AG04450 (cell line): ENCODE results near the gene BMPR1B. TPM values are rescaled to one million over a fixed set of nuclear protein-coding genes. Genes with fewer than 3 reads are reported as not detected.
"Not testable (repeated sequence)": the region's sequence is repeated elsewhere in the genome, so short reads cannot be mapped to it uniquely, and the experiment has no call there.

Source experiments
- CTCF ChIA-PET: fragments of 300-600, 350-600 bp; formaldehyde crosslinking; extraction: SDS; loops from one replicate; lab custom pipeline; 2022; ENCODE audit warnings: antibody characterized with exemption, inconsistent platforms; lab: Charles Lee
- POLR2A ChIA-PET: fragments of 350-600 bp; formaldehyde crosslinking; extraction: SDS; loops from one replicate; lab custom pipeline; 2021; ENCODE audit warnings: antibody characterized with exemption, inconsistent platforms; lab: Yijun Ruan, JAX
- DNase-seq: peaks from one replicate; pipeline ENCODE4 v3.0.0-alpha.2; 2011; ENCODE audit warnings: low read depth, low spot score
- H3K27ac ChIP-seq: one replicate; pipeline ENCODE4 v1.5.1; 2012; ENCODE audit warnings: low read depth, low read length, control low read depth
- H3K27me3 ChIP-seq: one replicate; pipeline ENCODE4 v1.6.0; 2012; ENCODE audit warnings: low read length; ENCODE audit not compliant: control insufficient read depth, insufficient read depth
- H3K4me3 ChIP-seq: 2 replicates; pipeline ENCODE4 v1.5.1; 2011; ENCODE audit warnings: mild to moderate bottlenecking, low read depth, low read length, control low read depth
- H3K9me3 ChIP-seq: 2 replicates; pipeline ENCODE4 v1.5.1; 2012; ENCODE audit warnings: low read length; ENCODE audit not compliant: control insufficient read depth, insufficient read depth
- polyA plus RNA-seq: library from polyadenylated mRNA; depleted of rRNA; stranded (reverse); fragments of >200 nt; gene quantifications from 2 replicates; pipeline ENCODE4 v1.2.3, GENCODE V29; 2011
- TF ChIP-seq, protein P1 (sequence below): IDR thresholded peaks from 2 replicates; pipeline ENCODE4 v1.5.1; 2011; ENCODE audit warnings: low read depth, low read length, control low read depth, inconsistent platforms

Gene BMPR1B
- polyA plus RNA-seq, 1 experiment: 0.42 TPM

DNA sequence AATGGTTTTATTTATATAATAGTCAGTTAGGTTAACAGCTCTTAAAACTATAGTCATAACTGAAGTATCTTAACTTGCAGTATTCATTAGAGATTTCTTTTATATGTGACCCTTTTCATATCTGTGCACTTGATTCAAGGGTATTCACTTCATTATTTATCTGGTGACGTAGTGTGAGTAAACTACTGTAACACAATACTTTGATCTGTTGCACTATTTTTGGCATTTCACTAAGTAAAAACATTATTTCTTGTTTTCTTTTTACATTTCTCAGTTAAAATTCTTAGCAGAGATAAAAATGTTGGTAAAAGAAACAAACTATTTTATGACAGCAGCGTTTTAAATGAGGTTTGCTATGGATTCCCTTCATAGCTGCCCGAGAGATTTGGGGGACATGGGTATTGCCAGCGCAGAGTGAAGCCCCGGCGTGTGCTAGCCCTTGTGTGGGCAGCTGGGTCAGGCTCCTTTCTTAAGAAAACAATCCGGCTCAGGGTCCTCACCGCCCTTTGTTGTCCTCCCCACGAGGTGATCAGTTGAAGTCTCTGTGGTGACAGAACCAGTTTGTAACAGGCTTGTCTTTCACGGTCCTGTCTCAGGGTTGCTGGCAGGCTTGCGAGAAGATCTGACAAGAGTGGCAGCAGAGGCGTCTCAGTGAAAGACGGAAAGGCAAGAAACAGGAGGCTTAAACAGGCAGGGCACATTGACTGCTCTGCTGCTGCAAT lies 293.4 kb downstream of the BMPR1B start:
- no peak overlapping the region for H3K4me3 ChIP-seq
- DNase-seq: no peak
- TF ChIP-seq, protein P1, sequence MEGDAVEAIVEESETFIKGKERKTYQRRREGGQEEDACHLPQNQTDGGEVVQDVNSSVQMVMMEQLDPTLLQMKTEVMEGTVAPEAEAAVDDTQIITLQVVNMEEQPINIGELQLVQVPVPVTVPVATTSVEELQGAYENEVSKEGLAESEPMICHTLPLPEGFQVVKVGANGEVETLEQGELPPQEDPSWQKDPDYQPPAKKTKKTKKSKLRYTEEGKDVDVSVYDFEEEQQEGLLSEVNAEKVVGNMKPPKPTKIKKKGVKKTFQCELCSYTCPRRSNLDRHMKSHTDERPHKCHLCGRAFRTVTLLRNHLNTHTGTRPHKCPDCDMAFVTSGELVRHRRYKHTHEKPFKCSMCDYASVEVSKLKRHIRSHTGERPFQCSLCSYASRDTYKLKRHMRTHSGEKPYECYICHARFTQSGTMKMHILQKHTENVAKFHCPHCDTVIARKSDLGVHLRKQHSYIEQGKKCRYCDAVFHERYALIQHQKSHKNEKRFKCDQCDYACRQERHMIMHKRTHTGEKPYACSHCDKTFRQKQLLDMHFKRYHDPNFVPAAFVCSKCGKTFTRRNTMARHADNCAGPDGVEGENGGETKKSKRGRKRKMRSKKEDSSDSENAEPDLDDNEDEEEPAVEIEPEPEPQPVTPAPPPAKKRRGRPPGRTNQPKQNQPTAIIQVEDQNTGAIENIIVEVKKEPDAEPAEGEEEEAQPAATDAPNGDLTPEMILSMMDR: no peak
- H3K9me3 ChIP-seq: no peaks in the 10 kb centered on the region
- no peaks in the 10 kb centered on the region for H3K27me3 ChIP-seq
- POLR2A ChIA-PET: no interaction called here
- H3K27ac ChIP-seq: no peak overlapping the region
- CTCF ChIA-PET: interaction anchor here (0.6 to 1.1 kb wide), 2 partner anchors 24 to 122 kb away, joined by 3 to 4 read pairs; no protein-coding TSS in a partner anchor

DNA sequence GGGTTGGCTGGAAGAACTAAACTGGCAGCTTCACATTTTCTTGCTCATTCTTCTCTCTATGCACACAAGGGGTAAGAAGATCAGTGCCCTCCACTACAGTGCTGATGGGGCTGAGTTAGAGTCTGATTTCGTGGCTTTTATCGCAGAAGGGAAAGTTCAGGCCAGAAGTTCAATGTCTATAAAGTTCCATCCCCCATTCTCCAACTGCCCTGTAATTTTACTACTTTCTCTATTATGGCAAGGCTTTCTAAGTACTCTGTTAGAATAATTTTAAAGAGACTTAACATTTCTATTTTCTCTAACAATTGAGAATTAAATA lies 293.9 kb downstream of the BMPR1B start:
- POLR2A ChIA-PET: no interaction called here
- CTCF ChIA-PET: no interaction called here
- Histone ChIP-seq H3K27me3 (no peaks in the 10 kb centered on the region), H3K9me3 (no peaks in the 10 kb centered on the region), H3K4me3 (no peak overlapping the region), H3K27ac (no peak overlapping the region)
- TF ChIP-seq, protein P1: no peak
- no peak for DNase-seq

DNA sequence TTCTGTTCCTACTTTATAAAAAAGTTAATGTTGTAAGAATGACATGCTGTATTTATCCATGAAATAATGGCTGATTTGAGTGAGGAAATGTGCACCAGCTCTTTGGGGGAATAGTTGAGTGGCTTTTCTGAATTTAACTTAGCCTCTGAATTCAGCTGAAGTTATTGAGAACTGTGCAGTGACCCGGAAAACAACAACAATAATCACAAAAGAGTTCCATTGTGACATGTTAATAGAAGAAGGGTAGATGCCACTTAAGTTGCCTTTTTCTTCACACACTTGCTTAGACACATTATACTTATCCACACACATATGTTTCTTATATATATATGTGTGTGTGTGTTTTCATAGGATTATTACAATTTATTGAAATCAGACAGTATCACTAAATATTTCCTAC lies 301.2 kb downstream of the BMPR1B start:
- CTCF ChIA-PET: no interaction called here
- TF ChIP-seq, protein P1: no peak
- Histone ChIP-seq H3K9me3 (no peaks in the 10 kb centered on the region), H3K27ac (no peak overlapping the region), H3K27me3 (no peaks in the 10 kb centered on the region), H3K4me3 (no peak overlapping the region)
- DNase-seq: no peak
- POLR2A ChIA-PET: no interaction called here

DNA sequence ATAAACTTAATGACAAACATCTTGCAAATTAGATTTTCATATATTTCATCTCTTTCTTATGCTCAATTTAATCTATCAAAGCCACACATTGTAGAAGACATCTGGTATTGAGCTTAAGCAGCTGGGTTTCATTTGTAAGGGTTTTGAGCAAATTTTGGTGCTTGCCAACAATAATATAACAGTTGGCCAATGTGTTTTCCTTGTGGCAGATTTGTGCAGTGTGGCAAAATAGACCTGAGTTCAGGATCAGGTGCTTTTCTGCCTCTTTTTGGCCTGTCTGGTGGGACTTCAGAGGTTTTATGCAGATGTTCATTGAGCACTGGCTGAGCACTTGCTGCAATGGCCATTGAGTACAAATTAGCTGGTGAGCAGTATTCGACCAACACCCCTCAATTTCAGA lies 301.9 kb downstream of the BMPR1B start:
- H3K27ac ChIP-seq: no peak overlapping the region
- TF ChIP-seq, protein P1: no peak
- H3K27me3 ChIP-seq: no peaks in the 10 kb centered on the region
- POLR2A ChIA-PET: no interaction called here
- H3K9me3 ChIP-seq: no peaks in the 10 kb centered on the region
- CTCF ChIA-PET: no interaction called here
- no peak for DNase-seq
- no peak overlapping the region for H3K4me3 ChIP-seq

DNA sequence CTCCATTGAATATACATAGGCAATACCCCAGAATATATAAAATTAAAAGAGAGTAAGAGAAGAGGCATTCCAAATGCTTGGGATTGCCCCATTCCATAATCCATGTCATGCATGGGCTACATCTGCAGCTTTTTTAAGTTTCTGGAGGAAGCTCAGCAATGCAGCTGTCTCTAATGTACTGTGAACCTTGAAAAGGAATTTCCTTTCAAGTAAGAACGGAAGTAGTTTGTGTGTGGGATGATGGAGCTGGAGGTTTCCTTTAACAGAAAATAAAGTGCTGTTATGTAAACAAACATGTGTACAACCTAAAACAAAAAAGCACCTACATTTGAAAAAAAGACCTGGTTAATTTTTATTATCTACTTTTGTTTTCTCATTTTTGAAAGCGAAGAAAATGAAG lies 303.5 kb downstream of the BMPR1B start:
- ChIA-PET POLR2A (interaction anchor here (0.6 to 0.8 kb wide), 2 partner anchors 27 to 191 kb away, joined by 3 read pairs; no protein-coding TSS in a partner anchor), CTCF (interaction anchor here (1.5 kb wide), 1 partner anchor 96 kb away, joined by 3 read pairs; no protein-coding TSS in a partner anchor)
- no peak for DNase-seq
- Histone ChIP-seq H3K27ac (no peak overlapping the region), H3K9me3 (no peaks in the 10 kb centered on the region), H3K27me3 (no peaks in the 10 kb centered on the region), H3K4me3 (no peak overlapping the region)
- TF ChIP-seq, protein P1: no peak

DNA sequence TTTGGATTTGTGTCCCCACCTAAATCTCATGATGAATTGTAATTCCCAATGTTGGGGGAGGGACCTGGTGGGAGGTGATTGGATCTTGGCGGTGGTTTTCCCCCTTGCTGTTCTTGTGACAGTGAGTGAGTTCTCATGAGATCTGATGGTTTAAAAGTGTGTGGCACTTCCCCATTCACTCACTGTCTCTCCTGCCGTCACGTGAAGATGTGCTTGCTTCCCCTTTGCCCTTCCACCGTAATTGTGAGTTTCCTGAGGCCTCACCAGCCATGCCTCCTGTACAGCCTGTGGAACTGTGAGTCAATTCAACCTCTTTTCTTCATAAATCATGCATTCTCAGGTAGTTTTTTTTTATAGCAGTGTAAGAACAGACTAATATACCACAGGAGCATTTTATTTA lies 304.0 kb downstream of the BMPR1B start:
- CTCF ChIA-PET: interaction anchor here (1.5 kb wide), 1 partner anchor 95 kb away, joined by 3 read pairs; no protein-coding TSS in a partner anchor

More for the DNA sequence above, 304.0 kb downstream of the BMPR1B start:
- H3K4me3 ChIP-seq, H3K27me3 ChIP-seq, H3K9me3 ChIP-seq, DNase-seq, POLR2A ChIA-PET, H3K27ac ChIP-seq: not testable (repeated sequence)
